Nephron progenitor cell (in vitro differentiated cells): ENCODE measurements around the gene VPS8.

ENCODE experiments used
- DNase-seq: peaks from one replicate; pipeline ENCODE4 v3.0.0; 2021
- H3K27ac Mint-ChIP-seq: 2 replicates; pipeline ENCODE4 v1.8.0; 2021; ENCODE audit warnings: mild to moderate bottlenecking, moderate library complexity, mixed read lengths
- H3K27me3 Mint-ChIP-seq: 2 replicates; pipeline ENCODE4 v1.8.0; 2021; ENCODE audit warnings: mild to moderate bottlenecking, low read depth, mixed read lengths; ENCODE audit not compliant: poor library complexity
- H3K36me3 Mint-ChIP-seq: 2 replicates; pipeline ENCODE4 v1.8.0; 2021; ENCODE audit warnings: low read depth, mixed read lengths
- H3K4me1 Mint-ChIP-seq: 2 replicates; pipeline ENCODE4 v1.8.0; 2021; ENCODE audit warnings: mixed read lengths
- H3K4me3 Mint-ChIP-seq: 2 replicates; pipeline ENCODE4 v1.8.0; 2021; ENCODE audit warnings: mild to moderate bottlenecking, moderate library complexity, mixed read lengths
- H3K9me3 Mint-ChIP-seq: 2 replicates; pipeline ENCODE4 v1.8.0; 2021; ENCODE audit warnings: mild to moderate bottlenecking, moderate library complexity, mixed read lengths
- CTCF ChIP-seq: fragments of 200-600 bp; sonication (generic); IDR thresholded peaks from 2 replicates; pipeline ENCODE4 v1.5.0; 2021; ENCODE audit warnings: antibody characterized with exemption

Gene VPS8

DNA sequence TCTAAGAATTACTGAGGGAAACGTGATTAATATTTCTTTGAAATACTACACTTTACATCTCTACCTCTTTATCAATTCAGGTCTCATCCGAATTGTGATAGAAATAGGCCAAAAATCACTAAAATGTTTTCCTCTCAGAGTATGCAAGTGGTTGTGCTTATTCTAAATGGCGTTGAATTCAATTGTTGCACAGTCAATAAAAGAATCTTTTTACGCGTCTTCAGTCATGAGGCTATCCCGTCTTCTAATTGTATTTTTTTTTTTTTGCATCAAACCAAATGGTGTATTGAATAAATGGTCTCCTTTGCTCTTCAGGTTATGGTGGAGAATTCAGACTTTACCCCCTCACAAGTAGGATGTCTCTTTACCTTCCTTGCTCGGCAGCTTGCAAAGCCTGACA is 112.6 kb downstream of the VPS8 start:
- Mint-ChIP-seq H3K4me3 (no peak overlapping the region), H3K4me1 (no peaks in the 10 kb centered on the region), H3K36me3 (peaks cover 36% of the 10 kb centered on the region), H3K27me3 (no peaks in the 10 kb centered on the region), H3K9me3 (no peaks in the 10 kb centered on the region), H3K27ac (no peak overlapping the region)
- TF ChIP-seq CTCF, result no peak
- DNase-seq, result no peak

GRCh38 chr3:184927796-184928315 is 115.9 kb downstream of the VPS8 start:
- no peaks in the 10 kb centered on the region for H3K9me3 Mint-ChIP-seq
- TF ChIP-seq CTCF, result no peak
- H3K27me3 Mint-ChIP-seq, result no peaks in the 10 kb centered on the region
- H3K4me3 Mint-ChIP-seq, result no peak overlapping the region
- H3K36me3 Mint-ChIP-seq, result peaks cover 37% of the 10 kb centered on the region
- no peaks in the 10 kb centered on the region for H3K4me1 Mint-ChIP-seq
- DNase-seq, result no peak
- peak overlapping the region; percentile 75 for H3K27ac Mint-ChIP-seq

DNA sequence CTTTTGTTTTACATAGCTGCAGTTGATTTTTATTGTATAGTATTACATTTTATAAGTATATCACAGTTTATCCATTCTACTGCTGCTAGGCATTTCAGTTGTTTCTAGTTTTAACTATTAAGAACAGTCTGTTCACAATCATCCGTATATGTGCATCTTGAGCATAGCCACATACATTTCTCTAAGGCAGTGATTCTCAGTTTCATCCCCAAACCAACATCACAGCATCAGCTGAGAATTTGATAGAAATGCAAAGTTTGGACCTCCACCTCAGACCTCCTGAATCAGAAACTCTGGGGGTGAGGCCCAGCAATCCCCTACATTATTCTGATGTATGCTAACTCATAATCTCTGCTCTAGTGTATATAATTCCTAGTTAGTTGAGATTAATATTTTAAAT is 120.8 kb downstream of the VPS8 start:
- Mint-ChIP-seq H3K27me3 (no peaks in the 10 kb centered on the region), H3K4me3 (no peak overlapping the region), H3K9me3 (no peaks in the 10 kb centered on the region), H3K4me1 (peaks cover 5% of the 10 kb centered on the region), H3K36me3 (peaks cover 40% of the 10 kb centered on the region), H3K27ac (no peak overlapping the region)
- no peak for DNase-seq
- TF ChIP-seq CTCF, result no peak

DNA sequence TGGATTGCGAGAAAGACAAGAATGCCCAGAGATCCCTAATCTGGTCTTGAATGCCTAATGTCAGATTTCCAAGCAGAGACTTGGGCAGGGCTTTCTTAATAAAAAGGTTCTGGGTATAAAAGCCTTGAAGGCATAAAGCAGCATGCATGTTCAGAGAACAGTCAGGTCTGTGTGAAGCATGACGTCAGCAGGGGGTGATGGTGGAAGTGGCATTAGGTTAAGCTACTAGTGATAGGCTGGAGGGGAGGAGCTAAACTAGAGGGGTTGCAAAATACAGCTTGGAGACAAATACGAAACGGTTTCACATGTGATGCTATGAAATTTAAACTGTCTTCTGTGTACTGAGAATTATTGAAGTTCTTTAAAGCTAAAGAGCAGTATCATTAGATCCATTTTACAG is 125.6 kb downstream of the VPS8 start:
- peaks cover 41% of the 10 kb centered on the region for H3K36me3 Mint-ChIP-seq
- TF ChIP-seq CTCF, result no peak
- H3K9me3 Mint-ChIP-seq, result no peaks in the 10 kb centered on the region

GRCh38 chr3:184941408-184941807 is 129.4 kb downstream of the VPS8 start:
- Mint-ChIP-seq H3K9me3 (no peaks in the 10 kb centered on the region), H3K4me1 (peaks cover 41% of the 10 kb centered on the region), H3K27me3 (no peaks in the 10 kb centered on the region), H3K36me3 (peaks cover 55% of the 10 kb centered on the region), H3K4me3 (no peak overlapping the region), H3K27ac (peak overlapping the region; percentile 7)
- no peak for DNase-seq
- no peak for TF ChIP-seq CTCF

More for the DNA sequence above, 125.6 kb downstream of the VPS8 start:
- Mint-ChIP-seq H3K4me1 (peaks cover 39% of the 10 kb centered on the region), H3K27ac (peak overlapping the region; percentile 5), H3K4me3 (no peak overlapping the region), H3K27me3 (no peaks in the 10 kb centered on the region)
- no peak for DNase-seq

GRCh38 chr3:184942735-184943134 is 130.8 kb downstream of the VPS8 start:
- H3K4me1 Mint-ChIP-seq, result peaks cover 50% of the 10 kb centered on the region

More at GRCh38 chr3:184942735-184943134, 130.8 kb downstream of the VPS8 start:
- DNase-seq, result no peak
- H3K9me3 Mint-ChIP-seq, result no peaks in the 10 kb centered on the region
- H3K27me3 Mint-ChIP-seq, result no peaks in the 10 kb centered on the region
- peaks cover 42% of the 10 kb centered on the region for H3K36me3 Mint-ChIP-seq
- no peak overlapping the region for H3K4me3 Mint-ChIP-seq
- H3K27ac Mint-ChIP-seq, result no peak overlapping the region
- TF ChIP-seq CTCF, result no peak
